Right atrium auricular region (tissue), 2 donors: ENCODE data around the gene MGAT4C. TPM values are rescaled to one million over a fixed set of nuclear protein-coding genes. Genes with fewer than 3 reads are reported as not detected.

Source experiments
- DNase-seq: peaks from one replicate; pipeline ENCODE4 v3.0.0-alpha.2; 2019; ENCODE audit warnings: low spot score
- H3K27ac ChIP-seq, 2 donors: fragments of 200-600 bp; sonication (generic); 1 replicate in 1 of 2; 2 replicates in 1 of 2; pipeline ENCODE4 v1.5.1; 2016 to 2019
- H3K27me3 ChIP-seq, 2 donors: fragments of 200-600 bp; sonication (generic); one replicate each; pipeline versions ENCODE4 v1.5.1 to v1.6.0; 2017 to 2019
- H3K36me3 ChIP-seq: fragments of 200-600 bp; sonication (generic); one replicate; pipeline ENCODE4 v1.5.1; 2016
- H3K4me1 ChIP-seq, 2 donors: fragments of 200-600 bp; sonication (generic); one replicate each; pipeline versions ENCODE4 v1.5.1 to v1.6.0; 2017 to 2019
- H3K4me3 ChIP-seq, 2 donors: fragments of 200-600 bp; sonication (generic); 1 replicate in 1 of 2; 2 replicates in 1 of 2; pipeline ENCODE4 v1.5.1; 2017 to 2019; ENCODE audit warnings: mild to moderate bottlenecking in 1 of 2, moderate library complexity in 1 of 2
- H3K9me3 ChIP-seq, 2 donors: fragments of 200-600 bp; sonication (generic); one replicate each; pipeline ENCODE4 v1.5.1; 2019
- total RNA-seq, 2 donors: library from RNA; depleted of rRNA; stranded (reverse); fragments of >200 nt; gene quantifications; one replicate each; pipeline ENCODE4 v1.1.0, GENCODE V29; 2016
- TF ChIP-seq, protein P1 (sequence below), 2 donors: fragments of 200-600 bp; sonication (generic); IDR thresholded peaks; one replicate each; pipeline ENCODE4 v1.5.1; 2019; ENCODE audit warnings: antibody characterized with exemption in 2 of 2

The MGAT4C gene
- total RNA-seq, 2 donors from 2014 or later: 2.1 to 3.2 TPM

DNA sequence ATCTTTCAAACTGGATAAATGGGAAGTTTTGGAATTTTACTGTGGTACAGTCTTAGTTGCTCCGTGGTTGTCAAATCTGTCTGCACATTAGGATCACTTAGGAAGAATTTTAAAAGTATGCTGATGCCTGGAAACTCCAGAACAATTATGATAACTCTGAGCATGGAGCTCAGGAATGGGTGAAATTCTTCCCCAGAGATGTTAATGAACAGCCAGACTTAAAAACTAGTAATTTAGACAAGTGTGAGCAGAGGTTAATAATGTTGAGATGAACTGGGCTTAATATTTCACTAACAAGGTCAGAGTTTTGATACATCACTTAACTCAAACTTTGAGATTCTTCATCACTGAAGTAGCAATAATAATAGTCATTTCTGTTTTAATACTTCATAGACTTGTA is 287.6 kb downstream of the MGAT4C start:
- H3K9me3 ChIP-seq: no peaks in the 10 kb centered on the region
- H3K4me1 ChIP-seq: no peaks in the 10 kb centered on the region
- H3K4me3 ChIP-seq: no peak overlapping the region
- no peak for DNase-seq
- H3K27ac ChIP-seq: no peak overlapping the region
- H3K27me3 ChIP-seq: no peaks in the 10 kb centered on the region
- TF ChIP-seq, protein P1, sequence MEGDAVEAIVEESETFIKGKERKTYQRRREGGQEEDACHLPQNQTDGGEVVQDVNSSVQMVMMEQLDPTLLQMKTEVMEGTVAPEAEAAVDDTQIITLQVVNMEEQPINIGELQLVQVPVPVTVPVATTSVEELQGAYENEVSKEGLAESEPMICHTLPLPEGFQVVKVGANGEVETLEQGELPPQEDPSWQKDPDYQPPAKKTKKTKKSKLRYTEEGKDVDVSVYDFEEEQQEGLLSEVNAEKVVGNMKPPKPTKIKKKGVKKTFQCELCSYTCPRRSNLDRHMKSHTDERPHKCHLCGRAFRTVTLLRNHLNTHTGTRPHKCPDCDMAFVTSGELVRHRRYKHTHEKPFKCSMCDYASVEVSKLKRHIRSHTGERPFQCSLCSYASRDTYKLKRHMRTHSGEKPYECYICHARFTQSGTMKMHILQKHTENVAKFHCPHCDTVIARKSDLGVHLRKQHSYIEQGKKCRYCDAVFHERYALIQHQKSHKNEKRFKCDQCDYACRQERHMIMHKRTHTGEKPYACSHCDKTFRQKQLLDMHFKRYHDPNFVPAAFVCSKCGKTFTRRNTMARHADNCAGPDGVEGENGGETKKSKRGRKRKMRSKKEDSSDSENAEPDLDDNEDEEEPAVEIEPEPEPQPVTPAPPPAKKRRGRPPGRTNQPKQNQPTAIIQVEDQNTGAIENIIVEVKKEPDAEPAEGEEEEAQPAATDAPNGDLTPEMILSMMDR (IDR thresholded peaks at IDR 0.05): no peak
- H3K36me3 ChIP-seq: no peaks in the 10 kb centered on the region

DNA sequence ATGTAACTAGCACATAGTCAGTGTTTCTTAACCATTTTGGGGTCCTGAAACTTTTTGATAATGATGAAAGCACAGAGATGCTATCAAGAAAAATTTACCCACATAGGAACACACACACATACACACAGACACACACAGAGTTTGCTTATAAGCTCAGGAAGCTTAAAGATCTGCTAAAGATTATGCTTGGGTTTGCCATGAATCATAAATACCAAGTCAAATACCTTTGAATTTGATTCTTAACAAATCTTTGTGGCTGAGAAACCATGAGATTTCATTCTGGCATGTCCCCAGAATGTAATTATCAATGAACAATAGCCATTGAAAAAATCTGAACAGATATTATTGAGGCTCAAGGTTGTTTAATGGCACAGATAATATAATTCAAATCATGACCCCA is 292.9 kb downstream of the MGAT4C start:
- no peaks in the 10 kb centered on the region for H3K36me3 ChIP-seq
- no peaks in the 10 kb centered on the region for H3K27me3 ChIP-seq
- H3K27ac ChIP-seq: no peak overlapping the region
- no peaks in the 10 kb centered on the region for H3K4me1 ChIP-seq
- H3K9me3 ChIP-seq: no peaks in the 10 kb centered on the region
- TF ChIP-seq, protein P1 (IDR thresholded peaks at IDR 0.05): no peak
- H3K4me3 ChIP-seq: no peak overlapping the region
- DNase-seq: no peak

DNA sequence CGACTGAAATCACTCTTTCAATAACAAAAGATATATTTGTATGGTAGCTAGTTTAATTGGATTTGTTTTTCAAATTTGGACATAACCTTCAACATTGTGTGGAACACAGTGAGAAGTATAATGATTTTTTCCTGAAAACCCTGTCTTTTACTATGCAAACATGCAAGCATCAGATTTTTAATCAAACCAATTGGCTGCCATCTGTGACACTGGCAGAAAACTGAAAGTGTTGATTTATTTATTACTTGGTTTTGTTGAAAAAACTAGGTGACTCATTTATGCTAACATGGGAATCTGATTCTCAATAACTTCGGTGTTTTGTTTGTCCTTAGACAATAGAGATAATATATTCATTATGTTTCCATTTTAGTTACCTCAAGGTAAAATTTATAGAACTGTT is 300.1 kb downstream of the MGAT4C start:
- TF ChIP-seq, protein P1 (IDR thresholded peaks at IDR 0.05): no peak
- no peak for DNase-seq
- no peak overlapping the region for H3K4me3 ChIP-seq
- no peak overlapping the region for H3K27ac ChIP-seq
- H3K36me3 ChIP-seq: no peaks in the 10 kb centered on the region
- H3K27me3 ChIP-seq: no peaks in the 10 kb centered on the region
- H3K4me1 ChIP-seq: no peaks in the 10 kb centered on the region
- H3K9me3 ChIP-seq: no peaks in the 10 kb centered on the region

DNA sequence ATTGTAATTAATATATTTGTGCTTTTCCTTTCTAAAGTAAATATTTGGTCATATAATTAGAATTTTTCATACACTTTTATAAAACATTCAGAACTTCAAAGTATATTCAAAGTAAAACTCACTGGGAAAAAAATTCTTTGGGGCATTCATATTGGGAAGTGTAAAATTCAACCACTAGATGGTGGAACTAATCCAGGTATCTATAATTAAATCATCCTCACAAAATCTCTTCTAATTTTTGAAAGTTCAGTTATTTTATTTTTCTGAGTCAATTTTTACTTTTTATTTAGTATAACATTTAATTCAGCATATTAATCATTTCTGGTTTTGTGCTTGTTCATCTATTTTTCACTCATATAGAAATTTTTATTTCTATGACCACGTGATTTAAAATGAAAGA is 301.1 kb downstream of the MGAT4C start:
- H3K27me3 ChIP-seq: no peaks in the 10 kb centered on the region
- TF ChIP-seq, protein P1 (IDR thresholded peaks at IDR 0.05): peak in 1 of 2 donors; percentile 48
- H3K27ac ChIP-seq: no peak overlapping the region
- H3K9me3 ChIP-seq: no peaks in the 10 kb centered on the region
- no peaks in the 10 kb centered on the region for H3K4me1 ChIP-seq
- no peaks in the 10 kb centered on the region for H3K36me3 ChIP-seq
- DNase-seq: no peak
- H3K4me3 ChIP-seq: no peak overlapping the region

DNA sequence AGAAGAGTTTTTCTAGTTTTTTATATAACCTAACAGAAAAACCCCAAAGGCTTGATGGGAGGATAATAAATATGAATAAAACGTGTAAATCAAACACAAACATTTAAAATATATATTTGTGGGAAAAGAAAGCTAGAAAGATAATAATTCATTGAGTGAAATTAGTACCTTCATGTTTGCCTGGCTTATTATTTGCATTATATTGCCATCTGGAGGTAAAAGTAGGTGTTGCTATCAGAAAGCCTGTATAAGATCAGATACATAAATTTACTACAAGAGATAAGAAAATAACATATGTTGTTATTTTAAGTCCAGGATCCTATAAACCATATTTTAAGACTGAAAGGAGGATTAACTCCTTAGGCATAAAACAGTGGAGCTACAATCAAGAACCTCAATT is 304.4 kb downstream of the MGAT4C start:
- Histone ChIP-seq H3K4me1 (no peaks in the 10 kb centered on the region), H3K27ac (no peak overlapping the region), H3K36me3 (no peaks in the 10 kb centered on the region), H3K9me3 (no peaks in the 10 kb centered on the region), H3K4me3 (no peak overlapping the region), H3K27me3 (no peaks in the 10 kb centered on the region)
- TF ChIP-seq, protein P1 (IDR thresholded peaks at IDR 0.05): no peak
- DNase-seq: no peak

DNA sequence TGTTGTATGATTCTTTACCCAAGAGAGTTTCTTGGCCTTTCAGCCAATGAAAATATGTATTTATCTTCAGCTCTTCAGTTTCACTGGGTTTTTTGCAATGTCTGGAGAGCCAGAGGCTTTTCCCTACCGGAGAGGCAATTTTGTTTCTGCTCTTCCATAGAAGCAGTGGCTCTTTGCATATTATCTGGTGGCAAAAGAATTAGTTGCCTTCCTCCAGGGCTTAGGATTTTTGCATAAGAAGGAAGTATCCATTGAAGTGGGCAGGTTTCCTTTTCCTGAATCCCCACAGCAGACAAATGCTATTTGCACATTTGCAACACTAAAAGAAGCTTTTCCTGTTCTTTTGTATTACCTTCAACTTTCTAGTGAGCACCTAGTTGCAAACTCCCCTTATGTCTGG is 306.9 kb downstream of the MGAT4C start:
- Histone ChIP-seq H3K9me3 (no peaks in the 10 kb centered on the region), H3K36me3 (no peaks in the 10 kb centered on the region), H3K27ac (no peak overlapping the region), H3K4me1 (no peaks in the 10 kb centered on the region), H3K27me3 (no peaks in the 10 kb centered on the region), H3K4me3 (no peak overlapping the region)
- TF ChIP-seq, protein P1 (IDR thresholded peaks at IDR 0.05): no peak
- no peak for DNase-seq
